Fibroblast of pulmonary artery (primary cell): Measurements from ENCODE around the gene KIAA1755.
A peak's percentile ranks its signal among the peaks of the same experiment; 100 is the strongest.

Experiments used
- DNase-seq: peaks from one replicate; pipeline ENCODE4 v3.0.0-alpha.2; 2010; ENCODE audit warnings: low read depth
- H3K4me3 ChIP-seq: replicated peaks from 2 replicates; pipeline ENCODE4 v1.5.1; 2011; ENCODE audit warnings: low read depth, mild to moderate bottlenecking, control low read depth, low read length, moderate library complexity
- CTCF ChIP-seq: IDR thresholded peaks from 2 replicates; pipeline ENCODE4 v1.5.1; 2011; ENCODE audit warnings: mild to moderate bottlenecking, control low read depth, low read length, inconsistent platforms; ENCODE audit errors: missing control alignments

Gene KIAA1755

GRCh38 chr20:38175304-38176180, 85.0 kb downstream of the KIAA1755 start:
- H3K4me3 ChIP-seq: no peak overlapping the region
- TF ChIP-seq CTCF: no peak
- DNase-seq: no peak

- peak; percentile 86 for DNase-seq
- peak; percentile 12 for TF ChIP-seq CTCF
- no peak overlapping the region for H3K4me3 ChIP-seq
Measured at GRCh38 chr20:38173237-38174156, 87.0 kb downstream of the KIAA1755 start.

- H3K4me3 ChIP-seq: no peak overlapping the region
- DNase-seq: peak; percentile 49
- TF ChIP-seq CTCF: peak; percentile 53
Measured at GRCh38 chr20:38172408-38172807, 88.1 kb downstream of the KIAA1755 start.

- H3K4me3 ChIP-seq: no peak overlapping the region
- DNase-seq: no peak
- TF ChIP-seq CTCF: no peak
Measured at GRCh38 chr20:38171675-38172043, 88.9 kb downstream of the KIAA1755 start.

- no peak for TF ChIP-seq CTCF
- H3K4me3 ChIP-seq: no peak overlapping the region
- no peak for DNase-seq
Measured at GRCh38 chr20:38170826-38171674, 89.5 kb downstream of the KIAA1755 start.

GRCh38 chr20:38170219-38170825, 90.2 kb downstream of the KIAA1755 start:
- no peak for TF ChIP-seq CTCF
- H3K4me3 ChIP-seq: no peak overlapping the region
- no peak for DNase-seq
